SJSA1 (cell line): ENCODE results near the gene THRA. TPM values are rescaled to one million over a fixed set of nuclear protein-coding genes. Genes with fewer than 3 reads are reported as not detected.
A peak's percentile ranks its signal among the peaks of the same experiment; 100 is the strongest.

ENCODE experiments used
- DNase-seq, 2 experiments: peaks; one replicate each; pipeline ENCODE4 v3.0.0-alpha.2; 2015 to 2020; ENCODE audit warnings: low spot score in 2 of 2, low read depth in 1 of 2
- H3K27ac ChIP-seq: fragments of 250-450 bp; sonication (Bioruptor Pico); 2 replicates; pipeline ENCODE4 v1.5.1; 2020; ENCODE audit warnings: mild to moderate bottlenecking, moderate library complexity
- H3K27me3 ChIP-seq: fragments of 250-450 bp; sonication (Bioruptor Pico); replicated peaks from 2 replicates; pipeline ENCODE4 v1.5.1; 2020; ENCODE audit warnings: mild to moderate bottlenecking, moderate library complexity
- H3K36me3 ChIP-seq: fragments of 250-450 bp; sonication (Bioruptor Pico); 2 replicates; pipeline ENCODE4 v1.5.1; 2020; ENCODE audit warnings: mild to moderate bottlenecking
- H3K4me1 ChIP-seq: fragments of 250-450 bp; sonication (Bioruptor Pico); replicated peaks from 2 replicates; pipeline ENCODE4 v1.6.1; 2021; ENCODE audit warnings: mild to moderate bottlenecking
- H3K4me3 ChIP-seq: fragments of 250-450 bp; sonication (Bioruptor Pico); 2 replicates; pipeline ENCODE4 v1.5.1; 2020; ENCODE audit warnings: mild to moderate bottlenecking
- H3K9me3 ChIP-seq: fragments of 250-450 bp; sonication (Bioruptor Pico); replicated peaks from 2 replicates; pipeline ENCODE4 v1.5.1; 2020; ENCODE audit warnings: mild to moderate bottlenecking
- total RNA-seq: library from RNA; depleted of rRNA; stranded (reverse); fragments of >200 nt; shearing (Covaris generic); gene quantifications from 2 replicates; pipeline ENCODE4 v1.2.3, GENCODE V29; 2014

Gene THRA
- total RNA-seq, 1 experiment from 2014 or later: 14.4 TPM

DNA sequence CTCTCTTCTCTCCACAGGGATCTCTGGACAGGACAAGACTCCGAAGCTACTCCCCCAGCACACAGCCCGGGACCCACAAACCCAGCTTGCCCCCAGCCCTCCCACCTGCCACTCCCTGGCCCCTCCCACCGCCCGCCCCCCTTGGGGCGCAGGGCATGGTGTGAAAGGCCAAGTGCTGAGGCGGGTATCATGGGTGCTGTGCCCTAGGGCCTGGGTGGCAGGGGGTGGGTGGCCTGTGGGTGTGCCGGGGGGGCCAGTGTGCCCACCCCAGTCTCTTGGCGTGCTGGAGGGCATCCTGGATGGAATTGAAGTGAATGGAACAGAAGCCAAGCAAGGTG, 11.4 kb downstream of the THRA start:
- Histone ChIP-seq H3K9me3 (no peaks in the 10 kb centered on the region), H3K4me1 (peaks cover 40% of the 10 kb centered on the region), H3K27ac (no peak overlapping the region)

DNA sequence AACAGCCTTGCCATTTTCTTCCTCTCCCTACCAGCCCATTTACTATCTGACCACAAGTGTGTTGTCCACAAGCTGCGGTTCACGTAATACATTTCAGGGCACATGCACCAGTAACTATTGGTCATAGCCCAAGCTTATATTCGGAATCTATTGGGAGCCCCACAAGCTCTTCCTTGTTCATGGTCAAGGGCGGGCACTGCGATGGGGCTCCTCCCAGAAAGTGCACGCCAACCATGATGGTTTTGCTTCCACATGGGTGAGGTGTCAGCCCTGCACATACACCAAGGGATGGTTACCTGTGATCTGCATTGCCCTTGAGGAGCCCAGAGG, 12.1 kb downstream of the THRA start:
- no peaks in the 10 kb centered on the region for H3K9me3 ChIP-seq
- H3K4me1 ChIP-seq: peaks cover 33% of the 10 kb centered on the region
- H3K27ac ChIP-seq: no peak overlapping the region
- H3K36me3 ChIP-seq: peaks cover 10% of the 10 kb centered on the region; the same call in 1 of the 2 replicates
- no peaks in the 10 kb centered on the region for H3K27me3 ChIP-seq
- no peak for DNase-seq
- no peak overlapping the region for H3K4me3 ChIP-seq

More for the DNA sequence above, 11.4 kb downstream of the THRA start:
- Histone ChIP-seq H3K27me3 (no peaks in the 10 kb centered on the region), H3K4me3 (no peak overlapping the region), H3K36me3 (peaks cover 10% of the 10 kb centered on the region; the same call in 1 of the 2 replicates)
- no peak for DNase-seq

DNA sequence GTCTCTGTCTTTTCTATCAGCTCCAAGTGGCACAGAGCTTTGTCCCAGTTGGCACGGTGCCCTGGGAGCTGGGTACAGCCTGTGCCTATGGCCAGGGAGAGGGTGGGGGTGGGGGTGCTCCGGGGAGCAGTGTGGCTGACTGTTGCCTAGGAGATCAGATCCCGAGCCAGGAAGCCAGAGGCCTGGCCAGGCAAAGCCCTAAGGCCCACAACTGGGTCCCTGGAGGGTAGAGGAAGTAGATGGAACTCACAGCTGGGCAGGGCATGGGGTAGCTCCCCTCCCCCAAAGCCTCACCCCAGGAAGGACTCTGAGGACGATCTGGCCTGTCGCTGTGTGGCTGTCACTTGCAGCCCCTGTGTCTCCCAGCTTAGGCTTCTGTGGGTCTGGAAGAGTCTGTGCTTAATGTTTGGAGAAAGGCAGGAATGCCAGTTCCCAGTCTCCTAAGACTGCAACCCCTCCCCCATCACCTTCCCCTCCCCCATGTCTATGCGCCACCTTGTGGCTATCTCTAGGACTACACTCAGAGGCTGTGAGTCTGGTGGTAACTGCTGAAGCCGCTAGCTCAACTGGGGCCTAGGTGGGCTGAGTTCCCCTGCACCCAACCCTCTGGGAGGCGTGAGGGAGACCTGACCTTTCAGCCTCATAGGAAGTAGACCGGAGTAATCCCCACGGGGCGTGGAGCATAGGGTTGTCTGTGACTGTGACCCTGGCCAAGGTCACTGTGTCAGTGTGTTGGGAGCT, 12.6 kb downstream of the THRA start:
- DNase-seq: peak; percentile 67 to 73
- Histone ChIP-seq H3K4me3 (no peak overlapping the region), H3K27me3 (no peaks in the 10 kb centered on the region), H3K36me3 (peaks cover 10% of the 10 kb centered on the region; the same call in 1 of the 2 replicates), H3K9me3 (no peaks in the 10 kb centered on the region), H3K27ac (no peak overlapping the region), H3K4me1 (peaks cover 28% of the 10 kb centered on the region)

DNA sequence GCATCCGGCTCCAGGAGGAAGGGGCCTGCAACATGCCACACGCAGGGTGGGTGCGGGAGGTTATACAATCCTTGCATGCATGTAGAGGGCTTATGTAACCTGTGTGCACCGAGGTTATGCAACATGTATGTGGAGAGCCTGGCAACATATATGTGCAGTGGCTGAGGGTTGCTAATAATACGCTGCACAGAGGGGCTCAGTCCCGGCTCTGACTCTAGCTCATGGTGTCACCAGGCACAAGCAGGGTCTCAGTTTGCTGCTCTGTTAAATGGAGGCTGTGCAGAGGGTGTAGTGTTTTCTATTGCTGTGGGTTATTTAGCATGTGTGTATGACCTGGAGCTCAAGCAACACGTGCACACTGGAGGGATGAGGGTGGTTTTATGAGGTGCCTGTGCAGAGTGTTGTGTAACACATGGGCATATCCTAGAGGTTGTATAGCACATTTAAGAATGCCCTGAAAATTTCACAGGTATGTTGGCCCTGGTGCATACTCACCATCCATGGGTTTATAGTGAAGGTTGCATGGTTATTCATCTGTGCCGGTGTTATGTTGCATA, 13.3 kb downstream of the THRA start:
- no peak overlapping the region for H3K27ac ChIP-seq
- H3K36me3 ChIP-seq: peaks cover 10% of the 10 kb centered on the region; the same call in 1 of the 2 replicates
- peaks cover 26% of the 10 kb centered on the region for H3K4me1 ChIP-seq
- H3K27me3 ChIP-seq: no peaks in the 10 kb centered on the region
- H3K9me3 ChIP-seq: no peaks in the 10 kb centered on the region
- no peak overlapping the region for H3K4me3 ChIP-seq
- DNase-seq: no peak

DNA sequence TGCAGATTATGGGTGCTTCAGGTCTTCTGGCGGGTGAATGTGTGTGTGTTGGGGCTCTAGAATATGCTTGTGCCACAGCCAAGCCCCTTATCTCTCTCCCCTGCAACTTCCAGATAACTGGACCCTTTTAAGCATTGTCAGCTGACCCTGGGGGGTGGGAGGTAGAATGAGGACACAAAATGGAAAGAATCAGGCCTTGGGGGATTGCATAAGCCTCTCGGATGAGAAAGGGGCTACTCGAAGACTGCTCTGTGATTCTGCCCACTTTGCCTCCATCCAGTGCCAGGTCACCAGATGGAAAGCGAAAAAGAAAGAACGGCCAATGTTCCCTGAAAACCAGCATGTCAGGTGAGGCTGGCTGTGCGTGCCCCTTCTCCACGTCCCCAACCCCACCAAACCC, 13.8 kb downstream of the THRA start:
- Histone ChIP-seq H3K27ac (no peak overlapping the region), H3K9me3 (no peaks in the 10 kb centered on the region), H3K36me3 (peaks cover 10% of the 10 kb centered on the region; the same call in 1 of the 2 replicates), H3K4me1 (peaks cover 21% of the 10 kb centered on the region), H3K27me3 (no peaks in the 10 kb centered on the region), H3K4me3 (no peak overlapping the region)
- DNase-seq: no peak

DNA sequence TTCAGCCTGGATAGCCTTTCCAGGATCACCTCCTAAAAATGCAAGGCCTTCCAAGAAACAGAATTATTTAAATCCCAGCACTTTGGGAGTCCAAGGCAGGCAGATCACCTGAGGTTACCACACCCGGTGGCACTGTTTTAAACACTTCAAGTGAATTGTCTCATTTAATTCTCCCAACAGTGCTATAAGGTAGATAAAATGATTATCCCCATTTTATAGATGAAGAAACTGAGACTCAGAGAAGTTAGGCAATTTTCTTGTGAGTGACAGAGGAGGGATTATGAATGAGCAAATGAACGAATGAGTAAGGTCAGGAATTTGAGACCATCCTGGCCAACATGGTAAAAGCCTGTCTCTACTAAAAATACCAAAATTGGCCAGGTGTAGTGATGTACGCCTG, 16.8 kb downstream of the THRA start:
- Histone ChIP-seq H3K27me3 (no peaks in the 10 kb centered on the region), H3K9me3 (no peaks in the 10 kb centered on the region), H3K4me1 (peaks cover 11% of the 10 kb centered on the region), H3K4me3 (no peak overlapping the region), H3K36me3 (peaks cover 9% of the 10 kb centered on the region; the same call in 1 of the 2 replicates), H3K27ac (no peak overlapping the region)
- DNase-seq: no peak

DNA sequence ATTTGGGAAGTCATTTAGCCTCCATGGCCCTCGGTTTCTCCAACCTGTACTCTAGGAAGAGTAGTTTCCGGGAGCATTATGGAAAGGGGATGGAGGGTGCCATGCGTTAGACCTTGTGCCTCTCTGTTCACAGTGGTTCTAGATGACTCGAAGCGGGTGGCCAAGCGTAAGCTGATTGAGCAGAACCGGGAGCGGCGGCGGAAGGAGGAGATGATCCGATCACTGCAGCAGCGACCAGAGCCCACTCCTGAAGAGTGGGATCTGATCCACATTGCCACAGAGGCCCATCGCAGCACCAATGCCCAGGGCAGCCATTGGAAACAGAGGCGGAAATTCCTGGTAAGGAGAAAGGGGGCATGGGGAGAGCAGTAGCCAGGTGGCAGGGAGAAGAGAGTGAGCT, 21.7 kb downstream of the THRA start:
- no peaks in the 10 kb centered on the region for H3K27me3 ChIP-seq
- H3K27ac ChIP-seq: no peak overlapping the region
- H3K9me3 ChIP-seq: no peaks in the 10 kb centered on the region
- no peak overlapping the region for H3K4me3 ChIP-seq
- DNase-seq: no peak
- H3K36me3 ChIP-seq: peaks cover 17% of the 10 kb centered on the region
- no peaks in the 10 kb centered on the region for H3K4me1 ChIP-seq

DNA sequence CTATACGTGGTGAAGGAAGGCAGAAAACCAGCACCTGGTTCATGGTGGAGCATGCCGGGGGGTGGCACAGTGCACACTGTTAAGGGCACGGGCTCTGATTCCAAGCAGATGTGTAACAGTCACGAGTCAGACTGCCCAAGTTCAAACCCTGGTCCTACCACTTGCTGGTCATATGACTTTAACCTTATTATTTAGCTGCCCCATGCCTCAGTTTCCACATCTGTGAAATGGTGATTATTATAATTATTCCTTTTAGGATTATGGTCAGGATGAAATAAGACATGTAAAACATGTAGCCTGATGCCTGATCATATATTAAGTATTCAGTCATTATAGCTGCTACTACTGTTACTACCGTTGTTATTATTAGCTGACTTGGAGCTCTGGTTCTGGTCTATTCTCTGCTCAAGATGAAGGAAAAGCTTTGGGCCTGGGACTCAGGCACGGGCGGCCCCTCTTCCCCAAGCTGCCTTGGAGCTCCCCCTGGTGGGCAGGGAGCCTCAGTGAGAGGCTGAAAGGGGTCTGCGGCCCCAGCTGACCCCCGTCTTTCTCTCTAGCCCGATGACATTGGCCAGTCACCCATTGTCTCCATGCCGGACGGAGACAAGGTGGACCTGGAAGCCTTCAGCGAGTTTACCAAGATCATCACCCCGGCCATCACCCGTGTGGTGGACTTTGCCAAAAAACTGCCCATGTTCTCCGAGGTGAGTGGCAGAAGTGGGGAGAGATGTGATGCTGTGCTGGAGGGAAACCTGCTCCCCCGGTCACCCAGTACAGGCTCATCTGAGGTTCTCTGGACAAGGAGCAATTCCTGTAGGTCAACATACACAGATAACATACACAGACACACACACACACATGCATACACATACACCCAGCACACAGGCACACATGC, 23.6 kb downstream of the THRA start:
- Histone ChIP-seq H3K27ac (no peak overlapping the region), H3K4me1 (no peaks in the 10 kb centered on the region), H3K27me3 (no peaks in the 10 kb centered on the region), H3K9me3 (no peaks in the 10 kb centered on the region), H3K36me3 (peaks cover 17% of the 10 kb centered on the region), H3K4me3 (no peak overlapping the region)
- DNase-seq: peak in 1 of 2 experiments; percentile 65

DNA sequence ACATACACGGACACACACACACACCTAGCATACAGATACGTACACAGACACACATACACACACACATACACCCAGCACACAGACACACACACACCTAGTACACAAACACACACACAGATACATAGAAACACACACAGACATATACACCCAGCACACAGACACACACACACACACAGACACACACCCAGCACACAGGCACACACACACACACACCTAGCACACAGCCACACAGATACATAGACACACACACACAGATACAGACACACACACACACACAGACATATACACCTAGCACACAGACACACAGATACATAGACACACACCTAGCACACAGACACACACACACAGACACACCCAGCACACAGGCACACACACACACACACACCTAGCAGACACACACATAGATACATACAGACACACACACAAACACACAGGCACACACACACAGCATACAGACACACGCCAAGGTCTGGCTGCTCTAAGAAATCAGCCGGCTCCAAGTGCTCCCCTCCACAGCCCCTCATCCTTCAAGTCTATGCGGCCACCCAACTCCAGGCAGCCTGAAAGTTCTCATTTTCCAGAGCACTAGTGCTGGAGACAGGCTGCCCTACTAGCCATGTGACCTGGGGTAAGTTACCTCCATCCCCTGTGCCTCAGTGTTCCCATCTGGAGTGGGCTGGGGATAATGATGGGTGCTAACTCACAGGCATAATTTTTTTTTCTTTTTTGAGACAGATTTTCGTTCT, 24.5 kb downstream of the THRA start:
- H3K27ac ChIP-seq: no peak overlapping the region
- H3K4me1 ChIP-seq: no peaks in the 10 kb centered on the region
- H3K4me3 ChIP-seq: no peak overlapping the region
- H3K9me3 ChIP-seq: no peaks in the 10 kb centered on the region
- no peak for DNase-seq
- no peaks in the 10 kb centered on the region for H3K27me3 ChIP-seq
- peaks cover 21% of the 10 kb centered on the region for H3K36me3 ChIP-seq

DNA sequence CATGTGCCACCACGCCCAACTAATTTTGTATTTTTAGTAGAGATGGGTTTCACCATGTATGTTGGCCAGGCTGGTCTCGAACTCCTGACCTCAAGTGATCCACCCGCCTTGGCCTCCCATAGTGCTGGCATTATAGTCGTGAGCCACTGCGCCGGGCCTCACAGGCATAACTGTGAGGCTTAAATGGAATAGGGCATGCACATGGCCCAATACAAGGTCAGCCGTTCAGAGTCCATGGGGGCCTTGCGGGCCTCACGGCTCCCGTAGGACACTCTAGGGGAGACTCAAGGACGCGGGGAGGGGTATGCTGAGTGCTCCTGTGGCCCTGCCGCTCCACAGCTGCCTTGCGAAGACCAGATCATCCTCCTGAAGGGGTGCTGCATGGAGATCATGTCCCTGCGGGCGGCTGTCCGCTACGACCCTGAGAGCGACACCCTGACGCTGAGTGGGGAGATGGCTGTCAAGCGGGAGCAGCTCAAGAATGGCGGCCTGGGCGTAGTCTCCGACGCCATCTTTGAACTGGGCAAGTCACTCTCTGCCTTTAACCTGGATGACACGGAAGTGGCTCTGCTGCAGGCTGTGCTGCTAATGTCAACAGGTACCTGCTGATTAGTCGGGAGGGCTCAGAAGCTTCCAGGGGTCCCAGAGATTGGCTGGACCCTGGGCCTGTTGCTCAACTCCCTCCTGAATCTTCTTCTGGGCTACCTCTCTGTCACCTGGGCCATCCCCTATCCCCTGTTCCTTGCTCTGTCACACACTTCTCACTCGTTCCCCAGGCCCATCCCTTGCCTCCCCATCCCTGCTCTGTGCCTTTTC, 25.3 kb downstream of the THRA start:
- no peak overlapping the region for H3K27ac ChIP-seq
- H3K27me3 ChIP-seq: no peaks in the 10 kb centered on the region
- H3K36me3 ChIP-seq: peaks cover 22% of the 10 kb centered on the region
- H3K4me1 ChIP-seq: no peaks in the 10 kb centered on the region
- no peak overlapping the region for H3K4me3 ChIP-seq
- no peak for DNase-seq
- no peaks in the 10 kb centered on the region for H3K9me3 ChIP-seq

DNA sequence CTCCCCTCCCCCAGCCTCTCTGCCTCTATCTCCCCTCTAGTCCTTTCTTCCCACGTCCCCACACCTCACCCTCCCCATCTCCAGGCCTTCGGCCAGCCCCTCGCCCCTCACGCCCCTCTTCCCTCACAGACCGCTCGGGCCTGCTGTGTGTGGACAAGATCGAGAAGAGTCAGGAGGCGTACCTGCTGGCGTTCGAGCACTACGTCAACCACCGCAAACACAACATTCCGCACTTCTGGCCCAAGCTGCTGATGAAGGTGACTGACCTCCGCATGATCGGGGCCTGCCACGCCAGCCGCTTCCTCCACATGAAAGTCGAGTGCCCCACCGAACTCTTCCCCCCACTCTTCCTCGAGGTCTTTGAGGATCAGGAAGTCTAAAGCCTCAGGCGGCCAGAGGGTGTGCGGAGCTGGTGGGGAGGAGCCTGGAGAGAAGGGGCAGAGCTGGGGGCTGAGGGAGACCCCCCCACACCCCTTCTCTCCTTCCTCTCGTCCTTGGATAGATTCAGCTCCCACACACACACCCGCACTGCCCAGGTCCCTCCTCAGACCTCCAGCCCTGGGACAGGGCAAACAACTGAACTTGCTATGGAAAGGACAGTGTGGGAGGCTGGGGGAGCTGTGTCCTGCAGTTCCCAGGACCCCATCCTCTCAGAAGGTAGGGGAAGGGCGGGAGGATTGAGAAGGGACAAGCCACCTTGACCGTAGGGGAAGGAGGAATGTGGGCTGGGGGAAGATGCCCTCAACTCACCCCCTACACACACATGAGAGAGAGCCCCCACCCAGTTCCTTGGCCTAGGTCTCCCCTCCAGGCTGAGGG, 26.5 kb downstream of the THRA start:
- Histone ChIP-seq H3K27ac (no peak overlapping the region), H3K27me3 (no peaks in the 10 kb centered on the region), H3K4me1 (no peaks in the 10 kb centered on the region), H3K36me3 (peaks cover 34% of the 10 kb centered on the region), H3K9me3 (no peaks in the 10 kb centered on the region), H3K4me3 (no peak overlapping the region)
- no peak for DNase-seq
